ENCODE measurements around the gene NAV2.

- TF ChIP-seq POLR2A (IDR thresholded peaks at IDR 0.05) (no peak), CTCF (IDR thresholded peaks at IDR 0.05) (no peak)
These were observed 141.3 kb downstream of the NAV2 start for GRCh38 chr11:19853920-19854319.
